Heart right ventricle (tissue), 16 donors: Measurements from ENCODE around the gene GEN1. TPM values are rescaled to one million over a fixed set of nuclear protein-coding genes. Genes with fewer than 3 reads are reported as not detected.

ENCODE experiments used
- ATAC-seq, 8 donors: fragments of 200-7000 bp; cut with Tn5 transposase; one replicate each; pipeline ENCODE4 v1.9.1; 2020; ENCODE audit warnings: mild to moderate bottlenecking in 8 of 8, moderate library complexity in 8 of 8, moderate number of reproducible peaks in 1 of 8
- DNase-seq, 2 donors: peaks; one replicate each; pipeline ENCODE4 v3.0.0-alpha.2; 2020
- H3K27ac ChIP-seq, 10 donors: fragments of 200-600 bp; sonication (generic) in 2 of 10; one replicate each; pipeline versions ENCODE4 v1.5.0 to v1.8.0; 2020 to 2022; ENCODE audit warnings: mild to moderate bottlenecking in 3 of 10
- H3K27me3 ChIP-seq, 7 donors: fragments of 200-600 bp; one replicate each; pipeline ENCODE4 v1.8.0; 2021 to 2022; ENCODE audit warnings: mild to moderate bottlenecking in 2 of 7
- H3K36me3 ChIP-seq, 9 donors: fragments of 200-600 bp; sonication (generic) in 1 of 9; one replicate each; pipeline versions ENCODE4 v1.5.0 to v1.8.0; 2020 to 2022; ENCODE audit warnings: mild to moderate bottlenecking in 2 of 9
- H3K4me1 ChIP-seq, 9 donors: fragments of 200-600 bp; sonication (generic) in 1 of 9; one replicate each; pipeline versions ENCODE4 v1.5.0 to v1.8.0; 2020 to 2022; ENCODE audit warnings: mild to moderate bottlenecking in 4 of 9
- H3K4me3 ChIP-seq, 10 donors: fragments of 200-600 bp; sonication (generic) in 2 of 10; one replicate each; pipeline versions ENCODE4 v1.5.0 to v1.8.0; 2020 to 2022; ENCODE audit warnings: mild to moderate bottlenecking in 7 of 10, moderate library complexity in 2 of 10
- H3K9me3 ChIP-seq, 11 donors: fragments of 200-600 bp in 10 of 11; sonication (generic) in 2 of 11; one replicate each; pipeline versions ENCODE4 v1.5.0 to v1.8.0; 2013 to 2022; ENCODE audit warnings: mild to moderate bottlenecking in 2 of 11, control low read depth in 1 of 11, moderate library complexity in 1 of 11
- WGBS, 2 donors: extraction: QIAGEN DNeasy Blood & Tissue Kit; methylation state at CpG; one replicate each; pipeline ENCODE4 v1.1.7; 2013; ENCODE audit warnings: inconsistent platforms in 1 of 2; 5-methylcytosine and 5-hydroxymethylcytosine counted together
- intact Hi-C, 10 donors: fragments of 100-400 bp; cut with DNase I; formaldehyde crosslinking; loops; one replicate each; pipeline versions ENCODE4 v1.11.1 to v1.14.2; 2022
- polyA plus RNA-seq, 2 donors: library from polyadenylated mRNA; stranded (reverse); fragments of 200-250 nt; gene quantifications; one replicate each; pipeline ENCODE4 v1.2.3, GENCODE V29; 2013
- total RNA-seq, 10 donors: library from RNA; stranded (reverse); fragmentation: NEBNext Ultra II Directional in 3 of 10; extraction: Animal tissue kit (Norgen Biotek cat#: 25700) in 3 of 10; gene quantifications; one replicate each; pipeline versions ENCODE4 v1.2.1 to v1.2.4, GENCODE V29; 2021 to 2023
- TF ChIP-seq, protein P1 (sequence below), 9 donors: fragments of 200-600 bp; sonication (generic) in 2 of 9; IDR thresholded peaks; one replicate each; pipeline versions ENCODE4 v1.5.0 to v1.8.0; 2021 to 2022; ENCODE audit warnings: antibody characterized with exemption in 9 of 9, mild to moderate bottlenecking in 5 of 9, moderate library complexity in 1 of 9
- donor health status: Arrhythmogenic right ventricular cardiomyopathy.
- donor health status: ischemic (EF 13 %, LVEDD 7.1; RV severe dilation, severe dysfunction).
- donor health status: healthy with polysubstance abuse.
- donor health status: DM: no; HTN: yes; CAD: no.
- donor health status: DM: no; HTN: no; CAD: no.
- donor health status: ischemic (EF 25% LVEDD 6.9; RV normal size, moderate dysfunction).
- donor health status: ischemic (EF 25% LVEDD 5.7; RV mildly dilated, moderate dysfunction).
- donor health status: healthy.
- donor health status: DM: yes; HTN: yes; CAD: no.
- donor health status: Ischemic cardiomyopathy.
- donor health status: ischemic (EF 35%, LVEDD 5.7; RV mildly dilated, moderate dysfunction).
- donor health status: nonischemic (EF 11% LVEDD 7.7; RV severe dilation, severe dysfunction).
- donor health status: DM: yes; HTN: yes; CAD: no.
- donor health status: PGD.
- donor health status: ischemic (EF 29% LVEDD 5.4; RV normal size, mild dysfunction).
- donor health status: nonischemic (EF 23%, LVEDD 6.1; RV moderate dilation, normal function).

Gene GEN1
- total and polyA plus RNA-seq, 12 donors = 0.71 to 5.4 (median 3.8) TPM

- TF ChIP-seq, protein P1, sequence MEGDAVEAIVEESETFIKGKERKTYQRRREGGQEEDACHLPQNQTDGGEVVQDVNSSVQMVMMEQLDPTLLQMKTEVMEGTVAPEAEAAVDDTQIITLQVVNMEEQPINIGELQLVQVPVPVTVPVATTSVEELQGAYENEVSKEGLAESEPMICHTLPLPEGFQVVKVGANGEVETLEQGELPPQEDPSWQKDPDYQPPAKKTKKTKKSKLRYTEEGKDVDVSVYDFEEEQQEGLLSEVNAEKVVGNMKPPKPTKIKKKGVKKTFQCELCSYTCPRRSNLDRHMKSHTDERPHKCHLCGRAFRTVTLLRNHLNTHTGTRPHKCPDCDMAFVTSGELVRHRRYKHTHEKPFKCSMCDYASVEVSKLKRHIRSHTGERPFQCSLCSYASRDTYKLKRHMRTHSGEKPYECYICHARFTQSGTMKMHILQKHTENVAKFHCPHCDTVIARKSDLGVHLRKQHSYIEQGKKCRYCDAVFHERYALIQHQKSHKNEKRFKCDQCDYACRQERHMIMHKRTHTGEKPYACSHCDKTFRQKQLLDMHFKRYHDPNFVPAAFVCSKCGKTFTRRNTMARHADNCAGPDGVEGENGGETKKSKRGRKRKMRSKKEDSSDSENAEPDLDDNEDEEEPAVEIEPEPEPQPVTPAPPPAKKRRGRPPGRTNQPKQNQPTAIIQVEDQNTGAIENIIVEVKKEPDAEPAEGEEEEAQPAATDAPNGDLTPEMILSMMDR (IDR thresholded peaks at IDR 0.05) = no peak
- Histone ChIP-seq H3K36me3 (peaks cover 0 to 14% (median 0%) of the 10 kb centered on the region in 9 donors), H3K4me1 (peaks cover 0 to 22% (median 7%) of the 10 kb centered on the region in 9 donors), H3K9me3 (no peaks in the 10 kb centered on the region), H3K4me3 (no peak overlapping the region), H3K27me3 (no peaks in the 10 kb centered on the region), H3K27ac (no peak overlapping the region)
- no peak for ATAC-seq
- intact Hi-C loops = loop anchor here in 3 of 10 donors (10.0 kb wide), 1 partner anchor 65 kb away; no protein-coding TSS in a partner anchor
- no peak for DNase-seq
- 90 to 94% methylated on average over 2 of the region's 2 CpGs for WGBS, 2 donors
These were observed 5.9 kb downstream of the GEN1 start for GRCh38 chr2:17759805-17760204.

GRCh38 chr2:17762451-17762850 is 8.5 kb downstream of the GEN1 start:
- intact Hi-C loops = loop anchor here in 1 of 10 donors (10.0 kb wide), 1 partner anchor 62 kb away; no protein-coding TSS in a partner anchor
- Histone ChIP-seq H3K9me3 (no peaks in the 10 kb centered on the region), H3K27ac (no peak overlapping the region), H3K27me3 (no peaks in the 10 kb centered on the region), H3K36me3 (peaks cover 0 to 28% (median 0%) of the 10 kb centered on the region in 9 donors), H3K4me1 (peaks cover 0 to 8% (median 0%) of the 10 kb centered on the region in 9 donors), H3K4me3 (no peak overlapping the region)
- no peak for DNase-seq
- TF ChIP-seq, protein P1 (IDR thresholded peaks at IDR 0.05) = no peak
- no peak for ATAC-seq
- 97 to 100% methylated on average over 1 of the region's 1 CpG for WGBS, 2 donors

DNA sequence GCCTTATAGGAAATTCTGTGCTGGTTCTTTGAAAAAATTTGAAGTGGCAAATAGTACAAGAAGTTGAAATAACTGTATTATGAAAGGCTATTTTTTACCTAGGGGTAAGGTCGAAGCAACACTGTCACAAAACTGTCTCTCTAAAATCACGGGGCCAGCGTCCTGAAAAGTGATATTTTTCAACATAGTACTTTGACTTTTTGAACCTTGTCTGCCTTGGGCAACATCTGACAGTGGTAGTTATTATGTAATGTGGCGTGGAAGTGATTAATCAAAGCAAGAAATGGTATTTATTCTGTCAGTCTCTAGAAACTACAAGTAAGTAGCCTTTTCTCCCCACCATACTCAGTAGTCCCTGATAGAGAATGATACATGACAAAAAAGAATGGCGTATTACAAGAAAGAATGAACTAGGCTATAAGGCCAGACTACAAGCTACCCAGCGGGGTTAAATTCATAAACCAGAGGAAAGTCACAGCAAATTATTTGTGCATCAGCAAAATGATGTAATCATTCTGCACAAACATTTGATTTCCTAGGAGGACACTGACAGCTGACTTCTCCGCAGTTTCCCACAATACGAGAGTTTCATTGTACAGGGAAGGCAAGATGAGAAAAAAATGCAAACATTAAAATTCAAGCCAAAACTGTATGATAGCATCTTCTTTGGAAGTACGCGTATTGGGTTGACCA is 9.8 kb downstream of the GEN1 start:
- Histone ChIP-seq H3K27ac (no peak overlapping the region), H3K27me3 (no peaks in the 10 kb centered on the region), H3K36me3 (peaks cover 0 to 38% (median 0%) of the 10 kb centered on the region in 9 donors), H3K4me1 (peaks cover 0 to 6% (median 0%) of the 10 kb centered on the region in 9 donors), H3K9me3 (no peaks in the 10 kb centered on the region), H3K4me3 (no peak overlapping the region)
- WGBS, 2 donors = 87 to 88% methylated on average over 10 of the region's 10 CpGs
- TF ChIP-seq, protein P1 (IDR thresholded peaks at IDR 0.05) = no peak
- ATAC-seq (no peak), DNase-seq (no peak)
- intact Hi-C loops = loop anchor here in 1 of 10 donors (10.0 kb wide), 1 partner anchor 61 kb away; no protein-coding TSS in a partner anchor

GRCh38 chr2:17765398-17765797 is 11.5 kb downstream of the GEN1 start:
- intact Hi-C loops = loop anchor here in 1 of 10 donors (10.0 kb wide), 1 partner anchor 59 kb away; no protein-coding TSS in a partner anchor
- no peaks in the 10 kb centered on the region for H3K9me3 ChIP-seq
- no peak overlapping the region for H3K4me3 ChIP-seq
- H3K27ac ChIP-seq = peak overlapping the region in 1 of 10 donors; percentile 15
- peaks cover 0 to 10% (median 0%) of the 10 kb centered on the region in 9 donors for H3K4me1 ChIP-seq
- DNase-seq (no peak), ATAC-seq (peak in 4 of 8 donors; percentile 31 to 65 (median 52))
- TF ChIP-seq, protein P1 (IDR thresholded peaks at IDR 0.05) = no peak
- H3K27me3 ChIP-seq = no peaks in the 10 kb centered on the region
- 47 to 55% methylated on average over 2 of the region's 2 CpGs for WGBS, 2 donors
- peaks cover 0 to 44% (median 0%) of the 10 kb centered on the region in 9 donors for H3K36me3 ChIP-seq
